NCI-H69 (cell line): ENCODE measurements around the gene PDE4B.
"Not testable (repeated sequence)": the region's sequence is repeated elsewhere in the genome, so short reads cannot be mapped to it uniquely, and the experiment has no call there.

Experiments used
- DNase-seq: peaks from one replicate; lab custom pipeline; 2025; lab: John Stamatoyannopoulos, UW

The PDE4B gene

DNA sequence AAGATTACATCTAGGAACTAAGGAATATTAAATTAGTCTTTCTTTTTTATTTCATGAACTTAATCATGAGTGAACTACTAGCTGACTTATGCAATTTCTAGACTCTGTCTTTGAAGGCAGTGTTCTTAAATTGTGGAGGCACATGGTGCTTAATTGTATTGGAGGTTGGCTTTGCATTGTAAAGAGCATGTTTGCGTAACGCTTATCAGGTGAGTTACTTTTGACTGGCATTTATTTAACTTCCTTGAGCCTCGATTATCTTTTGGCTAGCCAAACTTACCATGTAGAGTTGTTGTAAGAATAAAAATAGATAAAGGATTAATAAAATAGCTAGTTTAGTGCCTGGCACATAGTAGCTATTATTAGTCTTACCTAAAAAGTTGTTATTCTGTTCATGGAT lies 262.4 kb downstream of the PDE4B start:
- no peak for DNase-seq

DNA sequence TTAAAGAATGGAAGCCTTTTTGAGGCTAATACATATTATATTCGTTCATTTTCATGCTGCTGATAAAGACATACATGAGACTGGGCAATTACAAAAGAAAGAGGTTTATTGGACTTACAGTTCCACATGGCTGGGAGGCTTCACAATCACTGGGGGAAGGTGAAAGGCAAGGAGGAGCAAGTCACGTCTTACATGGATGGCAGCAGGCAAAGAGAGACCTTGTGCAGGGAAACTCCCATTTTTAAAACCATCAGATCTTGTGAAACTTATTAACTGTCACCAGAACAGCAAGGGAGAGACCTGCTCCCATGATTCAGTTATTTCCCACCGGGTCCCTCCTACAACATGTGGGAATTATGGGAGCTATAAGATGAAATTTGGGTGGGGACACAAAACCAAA lies 264.8 kb downstream of the PDE4B start:
- DNase-seq, result not testable (repeated sequence)

- DNase-seq, result no peak
Measured at GRCh38 chr1:66058558-66058957, 265.9 kb downstream of the PDE4B start.

DNA sequence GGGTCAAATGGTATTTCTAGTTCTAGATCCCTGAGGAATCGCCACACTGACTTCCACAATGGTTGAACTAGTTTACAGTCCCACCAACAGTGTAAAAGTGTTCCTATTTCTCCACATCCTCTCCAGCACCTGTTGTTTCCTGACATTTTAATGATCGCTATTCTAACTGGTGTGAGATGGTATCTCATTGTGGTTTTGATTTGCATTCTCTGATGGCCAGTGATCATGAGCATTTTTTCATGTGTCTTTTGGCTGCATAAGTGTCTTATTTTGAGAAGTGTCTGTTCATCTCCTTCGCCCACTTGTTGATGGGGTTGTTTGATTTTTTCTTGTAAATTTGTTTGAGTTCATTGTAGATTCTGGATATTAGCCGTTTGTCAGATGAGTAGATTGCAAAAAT lies 274.5 kb downstream of the PDE4B start:
- DNase-seq, result not testable (repeated sequence)

DNA sequence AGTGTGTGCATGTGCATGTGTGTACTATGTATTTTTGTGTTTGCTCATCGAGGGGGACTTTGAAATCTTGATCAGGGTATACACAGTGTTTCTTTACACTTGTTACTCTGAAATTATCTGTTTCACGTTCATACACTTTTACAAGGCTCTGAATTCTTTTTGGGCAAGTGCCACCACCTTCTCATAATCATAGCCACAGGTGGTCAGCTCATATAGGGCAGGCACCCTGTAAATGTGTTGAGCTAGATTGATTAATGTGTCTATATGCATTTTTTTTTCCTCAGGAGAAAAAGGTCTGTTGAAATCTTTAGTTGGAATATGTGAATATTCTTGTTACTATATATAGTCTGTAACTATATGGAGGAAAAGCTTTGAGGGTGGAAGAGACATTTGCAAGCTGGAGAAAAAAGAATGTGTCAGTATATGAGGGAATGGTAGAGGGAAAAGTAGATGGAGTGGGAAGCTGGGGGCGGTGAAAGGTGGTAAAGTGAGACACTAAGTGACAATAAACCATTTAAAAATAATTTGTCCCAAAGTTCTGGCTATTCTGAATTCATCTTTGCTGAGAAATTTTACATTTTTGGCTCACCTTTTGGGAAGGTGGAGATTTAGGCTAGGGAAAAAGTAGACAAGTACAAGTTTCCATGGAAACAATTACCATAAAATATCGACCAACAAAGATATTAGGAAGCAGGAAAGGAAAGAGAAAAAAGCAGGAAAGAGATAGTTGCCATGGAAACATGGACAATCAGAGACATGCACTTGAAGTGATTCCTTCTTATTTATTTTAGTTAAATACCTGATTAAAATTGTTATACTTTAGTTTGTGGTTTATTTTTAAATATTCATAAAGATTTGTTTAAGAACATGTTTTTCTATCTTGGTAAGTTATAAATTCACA lies 277.5 kb downstream of the PDE4B start:
- DNase-seq, result no peak

DNA sequence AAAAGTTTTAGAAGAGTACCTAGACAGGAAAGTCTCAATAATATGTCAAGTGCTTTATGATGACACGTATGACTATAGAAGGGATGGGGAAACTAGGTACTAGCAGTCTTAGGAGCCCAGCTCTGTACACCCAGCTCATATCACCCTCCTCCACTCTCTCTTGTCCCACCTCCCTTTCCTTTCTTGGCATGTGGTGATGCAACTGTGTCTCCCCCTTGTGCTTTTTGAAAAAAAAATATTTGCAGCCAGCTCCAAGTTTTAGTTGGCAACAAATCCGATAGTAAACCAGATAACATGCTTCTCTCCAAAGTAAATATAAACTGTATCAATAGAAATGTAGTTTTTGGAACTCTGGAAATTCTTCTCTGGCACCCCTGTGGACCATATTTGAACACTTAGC lies 280.7 kb downstream of the PDE4B start:
- no peak for DNase-seq

DNA sequence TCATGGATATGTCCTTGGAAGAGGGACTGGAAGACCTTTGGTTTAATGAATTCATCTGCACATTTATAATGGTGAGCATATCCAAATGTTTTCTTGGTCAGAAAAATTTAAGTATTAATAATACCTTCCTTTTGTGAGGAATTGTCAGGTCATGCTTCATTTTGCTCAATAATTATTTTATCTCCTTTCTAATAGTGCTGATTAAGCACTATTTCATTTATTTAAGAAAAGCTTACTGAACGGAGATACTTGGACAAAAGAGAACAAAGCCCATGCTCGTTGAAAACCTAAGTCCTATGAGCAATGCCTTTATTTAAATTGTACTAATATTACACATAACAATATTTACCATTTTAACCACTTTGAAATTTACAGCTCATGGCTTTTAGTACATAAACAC lies 281.5 kb downstream of the PDE4B start:
- no peak for DNase-seq

DNA sequence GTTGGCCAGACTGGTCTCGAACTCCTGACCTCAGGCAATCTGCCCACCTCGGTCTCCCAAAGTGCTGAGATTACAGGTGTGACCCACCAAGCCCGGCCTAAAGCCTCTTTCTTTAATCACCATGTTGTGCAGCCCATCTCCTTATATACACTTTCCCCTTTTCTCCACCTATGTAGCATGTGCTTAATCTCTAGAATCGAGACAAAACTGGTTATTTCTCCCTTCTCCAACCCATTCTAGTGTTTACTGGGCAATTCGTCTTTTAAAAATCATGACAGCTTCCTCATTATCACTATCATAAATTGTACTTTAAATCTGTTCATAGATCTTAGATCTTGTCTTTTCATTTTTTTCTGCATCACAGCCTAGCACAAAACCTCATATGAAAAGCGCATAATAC lies 285.7 kb downstream of the PDE4B start:
- no peak for DNase-seq

DNA sequence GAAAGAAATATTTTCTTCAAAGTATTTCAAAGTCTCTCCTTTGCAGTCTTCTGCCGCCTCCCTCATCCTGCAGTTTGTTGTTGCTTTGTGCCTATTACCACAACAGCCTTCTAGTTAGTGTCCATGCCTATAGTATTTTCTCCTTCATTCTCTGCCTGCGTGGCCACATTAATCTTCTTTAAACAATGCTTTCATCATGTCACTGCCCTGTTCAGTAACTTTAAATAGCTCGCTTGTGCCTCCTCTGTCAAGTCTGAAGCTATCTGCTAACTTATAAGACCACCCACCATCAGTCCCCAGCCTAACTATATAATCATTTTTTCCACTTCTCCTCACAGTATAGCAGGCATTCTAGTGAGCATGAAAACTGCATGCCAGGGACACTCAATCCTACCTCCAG lies 290.3 kb downstream of the PDE4B start:
- no peak for DNase-seq

DNA sequence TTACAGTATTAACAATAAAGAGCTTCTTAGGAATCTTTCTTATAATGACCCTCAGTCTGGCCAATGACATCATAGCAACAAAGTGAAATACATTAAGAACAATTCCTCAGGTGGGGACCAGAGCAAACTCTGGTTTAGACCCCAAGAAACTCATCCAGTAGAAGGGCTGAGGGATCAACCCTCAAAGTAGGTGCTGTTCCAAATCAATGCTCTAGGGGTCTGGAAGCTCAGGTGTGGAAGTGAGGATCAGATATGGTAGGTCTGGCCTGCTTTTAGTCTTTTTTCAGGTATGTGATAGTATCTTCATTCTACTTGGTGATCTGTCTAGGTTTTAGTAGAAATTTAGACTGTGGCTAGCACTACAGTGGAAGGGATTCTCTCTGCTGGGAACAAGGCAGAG lies 291.7 kb downstream of the PDE4B start:
- no peak for DNase-seq

GRCh38 chr1:66085600-66085999 lies 292.9 kb downstream of the PDE4B start:
- no peak for DNase-seq

- no peak for DNase-seq
Measured at GRCh38 chr1:66088787-66089186, 296.1 kb downstream of the PDE4B start.

- DNase-seq, result no peak
Measured at GRCh38 chr1:66090859-66091457, 298.3 kb downstream of the PDE4B start.

DNA sequence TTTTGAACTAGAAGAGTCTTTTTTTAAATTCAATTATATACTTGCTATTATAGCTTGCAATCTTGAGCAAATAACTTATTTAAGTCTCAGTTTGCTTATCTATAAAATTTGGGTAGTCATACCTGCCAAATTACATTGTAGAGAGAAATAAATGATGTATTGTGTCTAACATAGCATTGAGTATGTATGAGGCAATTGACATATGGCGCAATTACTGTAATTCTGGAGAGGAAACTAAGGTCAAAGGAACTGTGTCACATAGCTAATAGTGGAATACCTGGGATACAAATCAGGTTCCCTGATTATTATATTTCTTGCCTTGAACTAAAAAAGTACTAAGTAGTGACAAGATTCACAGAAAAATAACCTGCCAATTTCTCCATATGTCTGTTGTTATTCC lies 302.5 kb downstream of the PDE4B start:
- DNase-seq, result no peak

DNA sequence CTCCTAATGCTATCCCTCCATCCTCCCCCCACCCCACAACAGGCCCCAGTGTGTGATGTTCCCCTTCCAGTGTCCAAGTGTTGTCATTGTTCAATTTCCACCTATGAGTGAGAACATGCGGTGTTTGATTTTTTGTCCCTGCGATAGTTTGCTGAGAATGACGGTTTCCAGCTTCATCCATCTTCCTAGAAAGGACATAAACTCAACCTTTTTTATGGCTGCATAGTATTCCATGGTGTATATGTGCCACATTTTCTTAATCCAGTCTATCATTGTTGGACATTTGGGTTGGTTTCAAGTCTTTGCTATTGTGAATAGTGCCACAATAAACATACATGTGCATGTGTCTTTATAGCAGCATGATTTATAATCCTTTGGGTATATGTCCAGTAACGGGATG lies 308.3 kb downstream of the PDE4B start:
- not testable (repeated sequence) for DNase-seq

DNA sequence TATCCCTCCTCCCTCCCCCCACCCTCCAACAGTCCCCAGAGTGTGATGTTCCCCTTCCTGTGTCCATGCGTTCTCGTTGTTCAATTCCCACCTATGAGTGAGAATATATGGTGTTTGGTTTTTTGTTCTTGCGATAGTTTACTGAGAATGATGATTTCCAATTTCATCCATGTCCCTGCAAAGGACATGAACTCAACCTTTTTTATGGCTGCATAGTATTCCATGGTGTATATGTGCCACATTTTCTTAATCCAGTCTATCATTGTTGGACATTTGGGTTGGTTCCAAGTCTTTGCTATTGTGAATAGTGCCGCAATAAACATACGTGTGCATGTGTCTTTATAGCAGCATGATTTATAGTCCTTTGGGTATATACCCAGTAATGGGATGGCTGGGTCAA lies 311.4 kb downstream of the PDE4B start:
- DNase-seq, result not testable (repeated sequence)

DNA sequence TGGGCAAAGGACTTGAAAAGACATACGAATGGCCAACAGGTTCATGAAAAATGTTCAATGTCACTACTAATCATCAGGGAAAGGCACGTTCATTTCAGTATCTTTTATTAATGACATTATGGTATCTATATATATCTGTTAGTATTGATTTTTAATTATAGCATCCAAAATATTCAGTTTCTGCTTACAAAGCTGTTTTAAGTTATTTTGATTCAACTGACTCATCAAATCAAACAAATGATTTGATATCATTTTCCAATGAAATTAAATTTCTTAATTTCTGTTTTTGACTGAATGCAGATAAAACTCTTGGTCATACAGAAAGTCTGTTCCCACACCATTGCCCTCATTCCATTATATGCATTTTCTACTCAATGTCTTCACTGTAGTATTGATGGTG lies 315.9 kb downstream of the PDE4B start:
- no peak for DNase-seq

- no peak for DNase-seq
Measured at GRCh38 chr1:66112744-66113400, 320.2 kb downstream of the PDE4B start.

DNA sequence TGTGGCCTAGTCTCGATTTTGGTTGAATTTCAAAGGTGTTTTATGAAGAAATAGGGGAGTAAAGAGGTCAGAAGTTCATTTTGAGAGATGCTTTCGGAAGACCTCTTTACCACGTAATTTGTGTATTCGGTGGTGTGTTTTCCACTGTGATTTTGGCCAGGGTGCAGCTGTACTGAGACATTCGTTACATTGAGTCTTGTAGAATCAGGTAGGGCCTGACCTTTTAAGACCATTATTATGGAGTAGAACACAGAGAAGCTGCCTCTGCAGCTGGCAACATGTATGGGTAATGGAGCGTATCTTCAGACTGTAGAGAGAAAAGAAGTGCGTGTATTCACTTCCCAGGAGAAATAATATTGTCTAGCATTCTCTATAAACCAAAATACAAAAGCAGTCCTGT lies 326.5 kb downstream of the PDE4B start:
- no peak for DNase-seq

GRCh38 chr1:66124670-66125069 lies 332.0 kb downstream of the PDE4B start:
- no peak for DNase-seq

DNA sequence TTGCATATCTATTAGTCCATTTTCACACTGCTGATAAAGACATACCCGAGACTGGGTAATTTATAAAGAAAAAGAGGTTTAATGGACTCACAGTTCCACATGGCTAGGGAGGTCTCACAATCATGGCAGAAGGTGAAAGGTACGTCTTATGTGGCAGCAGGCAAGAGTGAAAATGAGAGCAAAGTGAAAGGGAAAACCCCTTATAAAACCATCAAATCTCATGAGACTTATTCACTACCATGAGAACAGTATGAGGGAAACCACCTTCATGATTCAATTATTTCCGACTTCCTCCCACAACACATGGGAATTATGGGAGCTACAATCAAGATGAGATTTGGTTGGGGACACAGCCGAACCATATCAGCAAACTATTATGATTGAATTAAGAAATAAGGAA lies 335.9 kb downstream of the PDE4B start:
- DNase-seq, result not testable (repeated sequence)

- DNase-seq, result no peak
Measured at GRCh38 chr1:66132324-66132723, 339.6 kb downstream of the PDE4B start.

DNA sequence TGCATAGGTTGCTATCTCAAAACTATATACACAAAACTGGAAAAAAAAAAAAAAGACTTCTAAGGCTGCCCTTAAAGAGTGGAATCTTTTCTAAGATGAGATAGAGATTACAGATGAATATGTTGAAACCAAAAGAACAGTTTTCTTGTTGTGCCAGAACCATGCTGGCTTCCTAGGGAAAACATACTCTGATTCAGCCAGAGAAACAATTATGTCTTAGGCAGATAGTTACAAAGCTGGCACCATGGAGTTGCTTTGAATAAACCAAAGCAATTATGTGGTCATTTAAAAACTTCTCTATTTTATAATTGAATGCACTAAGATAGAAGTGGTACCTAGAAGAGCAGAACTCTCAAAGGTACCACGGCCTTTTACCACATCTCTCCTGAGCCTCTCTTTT lies 341.3 kb downstream of the PDE4B start:
- no peak for DNase-seq
